C4-2B (cell line): ENCODE measurements around the gene DESI1.

Experiments used
- ZFX ChIP-seq: fragments of 450-650 bp; IDR thresholded peaks from 2 replicates; pipeline ENCODE4 v1.6.1; 2017
- TF ChIP-seq, protein P1 (sequence below): fragments of 450-650 bp; conservative IDR thresholded peaks from 2 replicates; pipeline ENCODE4 v1.5.1; 2017; ENCODE audit warnings: mild to moderate bottlenecking

- TF ChIP-seq, protein P1, sequence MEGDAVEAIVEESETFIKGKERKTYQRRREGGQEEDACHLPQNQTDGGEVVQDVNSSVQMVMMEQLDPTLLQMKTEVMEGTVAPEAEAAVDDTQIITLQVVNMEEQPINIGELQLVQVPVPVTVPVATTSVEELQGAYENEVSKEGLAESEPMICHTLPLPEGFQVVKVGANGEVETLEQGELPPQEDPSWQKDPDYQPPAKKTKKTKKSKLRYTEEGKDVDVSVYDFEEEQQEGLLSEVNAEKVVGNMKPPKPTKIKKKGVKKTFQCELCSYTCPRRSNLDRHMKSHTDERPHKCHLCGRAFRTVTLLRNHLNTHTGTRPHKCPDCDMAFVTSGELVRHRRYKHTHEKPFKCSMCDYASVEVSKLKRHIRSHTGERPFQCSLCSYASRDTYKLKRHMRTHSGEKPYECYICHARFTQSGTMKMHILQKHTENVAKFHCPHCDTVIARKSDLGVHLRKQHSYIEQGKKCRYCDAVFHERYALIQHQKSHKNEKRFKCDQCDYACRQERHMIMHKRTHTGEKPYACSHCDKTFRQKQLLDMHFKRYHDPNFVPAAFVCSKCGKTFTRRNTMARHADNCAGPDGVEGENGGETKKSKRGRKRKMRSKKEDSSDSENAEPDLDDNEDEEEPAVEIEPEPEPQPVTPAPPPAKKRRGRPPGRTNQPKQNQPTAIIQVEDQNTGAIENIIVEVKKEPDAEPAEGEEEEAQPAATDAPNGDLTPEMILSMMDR: no peak
- TF ChIP-seq ZFX: no peak
Measured at GRCh38 chr22:41584881-41585280, 36.0 kb downstream of the DESI1 start.
